CD1c-positive myeloid dendritic cell (primary cell): ENCODE measurements around the gene HES1.

Experiments
- DNase-seq: peaks from one replicate; pipeline ENCODE4 v3.0.0-alpha.2; 2016; ENCODE audit errors: extremely low spot score

HES1 gene

DNA sequence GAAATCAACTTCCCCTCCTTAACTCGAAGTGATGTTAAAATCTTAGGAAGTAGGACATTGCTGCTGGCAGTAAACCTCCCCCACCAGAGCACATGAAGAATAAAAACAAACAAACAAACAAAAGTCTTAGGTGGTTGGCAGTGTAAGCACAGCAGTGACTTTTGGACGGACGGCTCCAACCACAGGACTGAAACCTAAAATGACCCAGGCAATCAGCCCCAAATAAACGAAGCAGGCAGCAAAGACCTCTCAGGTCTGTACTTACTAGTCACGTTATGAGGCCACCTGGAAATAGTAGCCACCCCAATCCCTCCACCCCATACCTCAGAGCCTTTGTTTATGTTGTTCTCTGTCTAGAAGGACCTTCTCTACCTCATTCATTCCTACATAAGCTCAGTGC, 33.5 kb upstream of the HES1 start:
- no peak for DNase-seq

DNA sequence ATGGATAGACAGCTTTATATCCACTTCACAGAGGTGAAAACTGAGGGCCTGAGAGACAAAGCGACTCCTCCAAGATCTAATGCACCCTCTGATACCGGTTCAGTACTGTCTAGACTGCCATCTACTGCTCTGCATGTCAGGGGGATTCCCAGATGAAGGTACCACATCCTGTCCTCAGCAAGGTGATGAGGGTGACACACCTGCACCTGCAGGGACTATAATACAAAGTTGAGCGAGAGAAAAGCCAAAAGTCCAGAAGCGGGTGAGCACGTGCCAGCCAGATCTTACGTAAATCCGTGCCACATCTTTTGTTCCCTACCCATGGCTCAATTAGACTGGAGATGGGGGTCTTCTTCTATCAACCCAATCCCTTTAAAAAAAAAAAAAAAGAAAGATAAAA, 32.4 kb upstream of the HES1 start:
- DNase-seq, result no peak

DNA sequence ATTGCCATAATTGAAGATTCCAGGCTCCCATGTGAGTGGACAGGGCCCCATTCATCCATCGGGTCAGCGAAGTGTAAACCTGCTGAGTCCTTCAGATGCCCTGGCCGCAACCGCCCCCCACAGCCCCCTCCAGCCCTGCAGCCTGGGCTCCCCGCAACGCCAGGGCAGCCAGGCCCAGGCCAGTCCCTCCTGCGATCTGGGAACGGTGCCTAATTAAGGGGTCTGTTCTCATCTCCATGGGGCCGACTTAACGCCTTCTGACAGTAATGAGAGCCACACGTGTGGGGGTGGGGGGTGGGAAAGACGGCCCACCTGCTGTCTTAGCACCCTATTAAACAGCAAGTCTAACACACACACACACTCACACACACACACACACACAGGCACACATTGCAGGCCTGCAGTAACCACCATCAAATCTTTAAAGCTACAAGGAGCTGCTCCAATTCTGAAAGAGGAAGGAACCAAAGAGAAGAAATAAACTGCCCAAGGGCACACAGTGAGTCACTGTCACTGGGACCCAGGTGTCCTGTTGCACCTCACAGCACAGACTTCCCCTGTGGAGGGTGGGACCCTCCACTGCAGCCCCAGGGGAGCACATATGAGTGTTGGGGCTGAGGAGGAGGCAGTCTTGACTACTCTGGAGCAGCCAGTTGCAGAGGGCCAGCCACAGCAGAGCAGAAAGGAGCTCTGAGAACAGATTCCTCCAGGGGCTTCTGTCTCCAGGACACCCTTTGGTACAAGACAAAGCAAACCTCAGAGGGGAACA, 31.8 kb upstream of the HES1 start:
- DNase-seq, result peak; percentile 32

DNA sequence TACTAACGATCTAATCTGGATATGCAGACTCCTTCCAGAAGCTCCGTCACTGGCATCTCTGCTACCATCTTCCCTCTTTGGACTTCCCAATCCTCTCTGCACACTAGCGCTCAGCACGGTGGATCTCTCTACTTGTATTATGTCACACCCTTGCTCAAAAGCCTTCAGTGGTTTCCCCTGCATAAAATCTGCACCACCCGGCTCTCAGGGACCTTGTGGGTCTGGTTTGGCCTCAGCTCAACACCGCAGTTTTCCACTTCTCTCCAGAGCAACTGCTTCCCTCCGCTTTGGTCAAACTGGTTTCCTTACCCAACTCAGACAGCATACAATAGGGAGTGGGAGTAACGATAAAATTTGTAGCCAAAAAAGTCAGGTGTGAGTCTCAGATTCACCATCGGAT, 30.7 kb upstream of the HES1 start:
- DNase-seq, result no peak

DNA sequence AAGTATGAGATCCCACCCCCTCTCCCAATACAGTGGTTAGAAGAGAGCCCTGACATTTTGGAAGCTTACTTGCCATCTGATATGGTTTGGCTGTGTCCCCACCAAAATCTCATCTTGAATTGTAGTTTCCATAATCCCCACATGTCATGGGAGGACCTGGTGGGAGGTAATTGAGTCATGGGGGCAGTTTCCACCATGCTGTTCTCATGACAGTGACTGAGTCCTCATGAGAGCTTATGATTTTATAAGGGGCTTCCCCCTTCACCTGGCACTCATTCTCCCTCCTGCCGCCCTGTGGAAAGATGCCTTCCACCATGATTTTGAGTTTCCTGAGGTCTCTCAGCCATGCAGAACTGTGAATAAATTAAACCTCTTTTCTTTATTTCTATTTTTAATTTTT, 28.8 kb upstream of the HES1 start:
- no peak for DNase-seq

DNA sequence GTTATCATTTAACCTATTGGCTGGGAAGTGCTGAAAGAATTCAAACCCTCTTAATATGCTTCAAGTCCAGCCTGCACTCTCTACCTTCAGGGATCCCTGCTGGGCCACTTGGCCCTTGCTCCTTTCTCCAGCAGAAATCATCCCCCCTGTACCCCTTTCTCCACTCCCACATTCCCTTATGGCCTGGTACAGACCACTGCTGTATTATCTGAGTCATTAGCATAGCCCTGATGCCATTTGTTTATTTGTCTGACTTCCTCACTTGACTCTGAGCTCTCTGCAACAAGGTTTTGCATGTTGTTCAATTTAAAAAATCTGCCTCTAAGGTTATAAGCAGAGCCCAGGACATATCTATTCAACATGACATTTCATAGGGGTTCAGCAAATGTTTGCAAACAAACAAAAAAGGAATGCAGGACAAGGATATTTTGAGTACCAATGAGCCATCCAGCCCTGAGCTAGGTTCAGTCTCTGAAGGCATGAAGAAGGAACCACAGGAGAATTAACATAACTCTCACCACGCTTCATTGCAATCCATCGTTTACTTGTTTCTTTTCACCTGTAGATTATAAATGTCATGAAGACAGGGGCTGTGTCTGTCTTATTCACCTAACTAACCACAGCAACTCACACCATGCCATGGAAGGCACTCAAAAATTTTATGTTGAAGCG, 26.6 kb upstream of the HES1 start:
- DNase-seq, result no peak

DNA sequence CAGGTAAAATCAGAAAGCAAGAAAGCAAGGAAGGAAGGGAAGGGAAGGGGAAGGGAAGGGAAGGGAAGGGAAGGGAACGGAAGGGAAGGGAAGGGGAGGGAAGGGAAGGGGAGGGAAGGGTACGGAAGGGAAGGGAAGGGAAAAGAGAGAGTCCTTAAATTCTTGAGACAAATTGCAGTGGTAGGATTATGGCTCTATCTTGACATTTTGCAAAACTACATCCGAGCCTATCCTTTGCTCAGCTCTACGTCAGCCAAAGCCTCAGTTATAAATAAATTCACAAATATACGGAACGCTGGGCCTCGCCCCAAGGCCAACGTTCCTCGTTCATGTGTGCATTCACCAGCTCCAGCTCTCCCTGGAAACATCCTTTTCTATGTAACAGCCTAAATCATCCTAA, 25.5 kb upstream of the HES1 start:
- no peak for DNase-seq

DNA sequence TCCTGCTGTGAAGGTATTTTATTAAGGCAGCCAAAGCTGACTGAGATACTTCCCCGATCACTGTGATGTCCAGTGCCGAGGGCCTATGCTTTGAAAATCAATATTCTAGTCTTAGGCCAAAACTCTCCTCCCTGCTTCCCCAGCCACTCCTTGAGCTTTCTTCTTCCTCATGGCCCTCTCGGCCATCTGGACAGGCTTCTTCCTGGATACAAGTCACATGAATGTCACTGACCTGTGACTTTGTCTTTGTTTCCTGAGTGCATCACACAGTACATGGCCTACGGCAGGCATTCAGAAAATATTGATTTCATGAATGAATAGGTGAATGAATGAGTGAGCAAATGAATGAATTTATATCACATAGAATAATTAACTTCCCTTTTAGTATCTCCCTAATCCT, 24.6 kb upstream of the HES1 start:
- no peak for DNase-seq

DNA sequence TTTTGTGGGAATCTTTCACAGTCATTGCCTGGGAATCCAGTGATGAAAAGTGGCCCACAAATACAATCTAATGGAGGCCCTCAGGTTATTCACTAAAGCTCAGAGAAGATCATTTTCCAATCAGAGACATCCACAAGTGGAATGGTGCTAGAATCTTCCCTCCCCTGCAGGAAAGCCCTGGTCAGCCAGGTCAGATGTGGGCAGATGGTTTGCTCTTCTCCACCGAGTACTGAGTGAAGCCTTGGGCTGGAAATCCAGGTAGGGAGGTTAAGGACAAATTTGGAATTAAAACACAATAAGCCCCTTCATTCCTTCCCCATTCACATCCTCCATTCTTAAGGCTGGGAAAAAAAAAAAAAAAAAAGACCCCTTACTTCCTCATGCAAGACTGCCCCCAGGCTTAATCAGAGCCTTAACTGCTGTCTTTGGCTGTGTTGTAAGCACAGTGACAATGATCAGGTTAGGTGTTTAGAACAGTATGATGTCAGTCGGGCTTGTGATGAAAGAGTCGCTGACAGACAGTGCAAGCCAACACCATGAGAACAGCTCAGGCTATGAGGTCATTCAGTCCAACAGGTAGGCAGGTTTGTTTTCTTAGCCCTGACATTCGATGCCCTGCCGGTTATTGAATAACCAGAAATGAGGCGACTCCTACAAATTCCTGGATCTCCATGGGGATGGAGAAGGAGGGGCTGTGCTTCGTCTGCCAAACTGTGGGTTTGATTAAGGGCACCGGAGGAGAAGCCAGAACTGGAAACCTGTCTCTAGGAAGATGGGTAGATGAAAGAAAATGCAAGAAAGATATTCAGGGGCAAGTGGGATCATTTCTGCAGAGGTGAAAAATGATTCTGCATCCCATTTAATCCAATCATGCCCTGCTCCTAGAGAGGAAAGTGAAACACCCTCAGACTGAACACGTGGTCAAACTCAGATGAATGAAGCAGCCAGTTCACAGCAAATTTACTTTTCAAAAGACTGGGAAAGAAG, 23.5 kb upstream of the HES1 start:
- no peak for DNase-seq

DNA sequence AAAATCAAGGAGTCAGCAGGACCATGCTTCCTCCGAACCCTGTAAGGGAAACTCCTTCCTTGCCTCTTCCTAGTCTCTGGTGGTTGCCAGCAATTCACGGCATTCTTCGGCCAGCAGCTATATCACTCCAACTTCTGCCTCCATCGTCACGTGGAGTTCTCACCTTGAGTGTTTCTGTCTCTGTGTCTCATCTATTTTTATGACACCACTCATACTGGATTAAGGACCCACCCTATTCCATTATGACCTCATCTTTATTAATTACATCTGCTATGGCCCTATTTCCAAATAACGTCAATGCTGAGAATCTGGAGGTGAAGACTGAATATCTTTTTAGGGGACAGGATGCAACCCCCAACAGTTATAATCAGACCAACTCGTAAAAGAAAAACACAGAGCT, 21.8 kb upstream of the HES1 start:
- no peak for DNase-seq

DNA sequence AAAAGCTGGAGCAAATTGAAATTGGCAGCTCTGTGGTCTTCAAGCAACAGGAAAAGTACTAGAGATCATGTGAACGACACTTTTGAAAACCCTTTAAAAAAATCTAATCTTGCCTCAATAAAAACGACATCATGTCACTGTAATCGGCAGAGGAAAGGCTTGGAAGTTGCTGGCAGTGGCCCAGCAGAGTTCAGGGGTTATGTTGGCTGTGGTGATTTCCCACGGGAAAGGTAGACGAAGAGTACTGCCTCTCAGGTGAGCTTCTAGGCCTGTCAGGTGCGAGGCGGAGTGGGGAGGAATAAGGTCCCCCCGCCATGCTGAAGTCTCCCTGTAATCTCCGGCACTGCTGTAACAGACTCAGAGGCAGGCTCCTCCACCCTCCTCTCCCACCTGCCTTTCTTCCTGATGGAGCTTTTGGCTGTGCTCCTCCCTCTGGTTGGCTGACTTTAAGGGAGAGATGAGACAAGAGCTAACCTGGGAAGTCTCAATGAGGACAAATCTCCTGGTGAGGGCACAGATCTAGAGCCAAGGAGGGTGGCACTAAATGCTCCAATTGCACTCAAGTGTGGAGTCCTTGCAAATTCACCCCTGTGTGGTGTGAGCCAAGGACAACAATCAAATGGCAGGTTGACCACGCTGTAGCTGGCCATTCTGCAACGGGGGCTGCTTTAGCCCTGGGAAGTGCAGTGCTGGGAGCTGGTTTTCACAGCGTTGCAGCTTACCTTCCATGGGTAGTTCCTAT, 18.7 kb upstream of the HES1 start:
- DNase-seq, result no peak

DNA sequence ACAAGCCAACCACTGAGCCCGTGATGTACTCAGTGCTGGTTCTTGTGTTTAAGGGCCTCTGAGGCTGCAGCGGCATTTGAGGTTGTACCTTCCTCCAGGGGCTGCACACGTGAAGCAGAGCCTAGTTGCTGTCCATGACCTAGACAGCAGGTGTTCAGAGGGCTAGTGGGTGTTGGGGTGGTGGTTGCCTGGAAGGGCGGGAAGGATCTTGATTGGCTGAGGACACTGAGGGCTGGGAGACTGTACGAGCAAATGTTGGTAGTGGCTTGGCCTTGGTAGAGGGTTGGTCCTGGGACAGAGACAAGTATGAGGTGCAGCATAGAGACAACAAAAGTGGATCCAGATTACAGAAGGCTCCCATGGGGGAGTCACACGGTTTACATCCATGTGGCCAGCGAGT, 17.0 kb upstream of the HES1 start:
- DNase-seq, result no peak

DNA sequence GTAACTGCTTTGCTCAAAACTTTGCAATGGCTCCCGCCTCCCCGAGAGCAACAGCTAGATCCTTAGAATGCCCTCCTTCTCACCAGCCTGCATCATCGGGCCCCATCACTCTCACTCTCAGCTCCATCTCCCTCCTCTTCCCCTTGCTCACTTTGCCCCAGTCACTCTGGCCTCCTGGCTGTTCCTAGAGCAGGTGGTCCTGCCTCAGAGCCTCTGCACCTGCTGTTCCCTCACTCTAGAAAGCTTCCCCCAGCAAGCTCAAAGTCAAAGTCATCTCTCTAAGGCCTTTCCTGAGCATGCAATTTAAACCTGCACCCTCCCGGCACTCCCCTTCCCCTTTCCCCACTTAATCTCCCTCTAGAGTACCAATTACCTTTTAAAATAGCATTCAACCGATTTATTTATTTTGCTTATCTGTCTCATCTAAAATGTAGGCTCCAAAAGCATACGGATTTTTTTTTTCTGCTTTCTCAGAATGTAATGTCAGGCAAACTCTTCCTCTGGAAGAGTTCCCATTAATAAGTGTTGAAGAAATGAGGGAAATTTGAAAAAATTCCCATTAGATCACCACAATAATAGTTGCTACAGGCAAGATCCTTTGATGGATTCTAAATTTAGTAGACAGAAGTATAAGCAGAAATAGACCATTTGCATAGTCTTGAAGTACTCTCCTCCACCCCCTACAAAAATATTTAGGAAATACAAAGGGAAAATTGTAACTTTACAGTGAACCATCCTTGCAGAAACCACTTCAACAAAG, 15.9 kb upstream of the HES1 start:
- no peak for DNase-seq

DNA sequence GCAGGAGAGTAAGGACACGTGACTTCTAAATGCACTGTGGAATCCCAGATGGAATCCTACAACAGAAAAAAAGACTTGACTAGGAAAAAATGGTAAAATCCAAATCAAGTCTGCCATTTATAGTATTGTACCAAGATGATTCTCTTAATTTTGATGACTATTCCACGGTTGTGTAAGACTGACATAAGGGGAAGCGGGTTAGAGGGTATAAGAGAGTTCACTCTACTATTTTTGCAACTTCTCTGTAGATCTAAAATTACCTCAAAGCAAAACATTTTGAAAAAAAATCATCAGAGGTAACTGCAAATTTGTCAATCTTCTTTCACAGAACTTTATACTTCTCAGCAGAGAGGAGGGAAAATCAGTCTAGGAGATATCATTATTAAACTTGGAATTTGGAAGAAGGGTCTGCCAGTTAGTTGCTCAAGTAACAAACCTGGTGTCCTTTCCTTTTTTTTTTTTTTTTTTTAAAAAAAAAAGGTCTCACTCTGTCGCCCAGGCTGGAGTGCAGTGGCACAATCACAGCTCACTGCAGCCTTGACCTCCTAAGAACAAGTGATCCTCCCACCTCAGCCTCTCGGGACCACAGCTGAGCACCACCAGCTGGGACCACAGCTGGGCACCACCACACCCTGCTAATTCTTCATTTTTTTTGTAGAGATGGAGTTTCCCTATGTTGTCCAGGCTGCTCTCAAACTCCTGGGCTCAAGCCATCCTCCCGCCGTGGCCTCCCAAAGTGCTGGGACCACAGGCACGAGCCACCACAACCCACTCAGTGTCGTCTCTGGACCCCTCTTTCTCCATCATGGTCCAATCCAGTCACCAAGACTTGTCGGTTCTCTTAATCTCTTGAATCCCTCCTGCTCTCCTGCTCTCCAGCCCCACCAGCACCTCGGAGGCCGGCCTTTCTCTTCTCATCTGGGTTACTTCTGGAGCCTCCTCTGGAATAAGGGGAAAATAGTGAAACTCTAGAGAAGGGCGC, 14.9 kb upstream of the HES1 start:
- DNase-seq, result peak; percentile 49

DNA sequence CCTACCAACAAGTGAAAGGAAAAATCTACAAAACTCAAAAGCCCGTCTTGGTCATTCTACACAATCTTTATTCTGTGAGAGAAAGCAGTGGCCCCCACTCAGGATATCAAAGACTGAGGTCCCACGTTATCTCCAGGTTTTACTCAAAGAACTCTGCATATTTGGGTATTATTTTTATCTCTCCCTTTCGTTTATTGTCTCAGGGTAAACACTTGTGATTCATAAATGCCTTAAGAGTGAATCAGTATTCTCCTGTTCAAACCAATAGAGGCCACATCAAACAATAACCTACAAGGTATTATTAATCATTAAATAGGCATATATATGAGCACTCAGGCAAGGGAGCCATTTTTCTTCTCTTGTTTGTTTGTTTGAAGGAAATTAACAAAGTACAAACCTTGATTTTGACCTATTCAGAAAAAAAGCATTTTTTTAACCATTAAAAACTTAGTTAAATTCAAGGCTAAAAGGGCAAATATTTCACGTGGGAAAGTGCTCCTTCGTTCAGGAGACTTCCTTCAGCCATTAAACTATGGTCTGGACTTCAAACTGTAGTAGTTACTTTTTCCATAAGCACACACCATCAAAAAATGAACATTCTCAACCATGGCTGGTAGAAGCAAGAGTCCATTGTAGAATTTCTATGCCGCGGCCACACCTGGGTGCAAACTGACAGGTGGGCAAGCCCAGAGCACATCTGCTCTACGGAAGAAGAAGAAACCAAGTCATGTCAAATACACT, 13.9 kb upstream of the HES1 start:
- DNase-seq, result no peak

DNA sequence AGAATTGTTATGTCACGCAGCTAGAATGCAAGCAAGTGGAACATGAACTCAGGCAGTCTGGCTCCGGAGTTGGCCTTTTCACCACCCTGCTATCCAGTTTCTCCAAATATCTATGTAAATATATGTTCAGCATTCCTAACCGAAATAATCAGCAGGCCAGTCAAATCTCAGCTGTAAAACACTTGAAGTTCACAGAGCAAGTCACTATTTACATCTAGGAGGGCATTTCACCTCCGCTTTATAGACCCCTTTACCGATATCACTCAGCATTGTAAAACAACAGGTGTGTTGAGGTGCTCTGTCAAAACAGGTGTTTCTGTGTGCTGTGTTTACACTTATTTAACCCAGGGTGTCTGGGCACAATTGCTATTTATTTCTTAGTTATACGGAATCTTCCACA, 12.2 kb upstream of the HES1 start:
- DNase-seq, result no peak

DNA sequence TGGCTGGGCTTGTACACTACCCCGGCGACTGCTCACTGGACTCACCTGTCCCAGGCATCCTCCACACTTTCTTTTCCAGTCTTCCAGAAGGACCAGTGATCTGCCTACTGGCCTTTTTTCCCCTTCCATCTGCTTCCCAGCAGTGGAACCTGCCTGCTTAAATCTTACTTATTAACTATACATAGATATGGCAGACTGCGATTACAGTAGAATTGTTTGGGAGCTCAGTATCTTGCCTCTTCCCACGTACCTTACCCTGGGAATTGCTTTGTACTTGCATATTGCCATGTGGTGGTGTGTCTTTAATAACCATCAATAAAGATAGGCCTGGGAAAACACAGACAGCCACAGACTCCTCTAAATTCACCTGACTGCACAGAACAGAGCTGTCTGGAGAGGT, 11.8 kb upstream of the HES1 start:
- no peak for DNase-seq

DNA sequence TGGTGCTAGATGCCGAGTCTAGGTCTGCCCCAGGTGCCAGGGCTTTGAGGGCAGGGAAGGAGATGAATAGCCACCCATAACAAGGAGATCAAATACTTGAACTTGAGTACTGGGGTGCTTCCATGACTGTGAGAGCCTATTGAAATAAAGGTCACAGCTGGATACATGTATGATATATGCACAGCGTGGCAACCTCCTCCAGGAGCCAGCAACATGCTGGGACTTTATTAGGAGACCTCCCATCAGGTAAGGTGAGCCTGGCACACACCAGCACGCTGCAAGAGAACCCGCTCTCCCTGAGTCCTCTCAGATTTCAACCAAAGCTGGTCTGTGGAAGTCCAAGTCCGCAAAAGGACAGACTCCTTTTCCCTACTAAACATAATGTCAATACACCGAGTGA, 10.5 kb upstream of the HES1 start:
- DNase-seq, result no peak

DNA sequence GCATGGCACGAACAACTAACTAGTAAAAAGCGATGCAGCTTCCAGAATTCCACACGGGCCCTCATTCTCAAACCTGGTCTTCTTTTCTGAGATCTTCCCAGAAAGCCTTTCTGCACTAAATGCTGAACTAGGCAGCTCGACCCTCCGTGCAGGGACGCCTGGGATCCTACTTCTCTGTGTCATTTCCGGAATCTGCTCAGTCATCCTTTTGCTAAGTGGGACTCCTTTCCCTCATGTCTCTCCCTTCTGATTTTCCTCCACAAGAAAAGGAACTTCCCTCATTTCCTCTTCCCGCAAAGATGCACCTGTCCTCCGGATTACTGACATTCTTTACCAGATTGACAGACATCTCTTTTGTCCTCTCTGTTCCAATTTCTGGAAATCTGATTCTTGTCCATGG, 9.2 kb upstream of the HES1 start:
- DNase-seq, result no peak
